ENCODE results near the gene SPINK6.

GRCh38 chr5:148206620-148207019, 3.8 kb downstream of the SPINK6 start:
- TF ChIP-seq POLR2A (IDR thresholded peaks at IDR 0.05; ENCODE audit: control extremely low read depth in 1 of 2, low read depth in 2 of 2, low read length in 2 of 2) (no peak), RAD21 (IDR thresholded peaks at IDR 0.05 in 1 of 2, conservative IDR thresholded peaks at IDR 0.05 in 1 of 2; ENCODE audit: low read depth in 2 of 2, low read length in 2 of 2) (no peak), YY1 (IDR thresholded peaks at IDR 0.05; ENCODE audit: low read depth, low read length) (no peak), CTCF (IDR thresholded peaks at IDR 0.05; ENCODE audit: control extremely low read depth in 1 of 3, insufficient read depth in 1 of 3, low read depth in 1 of 3, low read length in 3 of 3) (no peak), EGR1 (IDR thresholded peaks at IDR 0.05; ENCODE audit: borderline replicate concordance, low read depth, low read length) (no peak)

Data from H1 (cell line).